Esophagus (tissue), 2 donors: ENCODE results near the gene FHL1. TPM values are rescaled to one million over a fixed set of nuclear protein-coding genes. Genes with fewer than 3 reads are reported as not detected.

Source experiments
- H3K27ac ChIP-seq, 2 donors: one replicate each; pipeline ENCODE4 v1.5.1; 2013; ENCODE audit warnings: low read depth in 2 of 2, mild to moderate bottlenecking in 2 of 2, inconsistent platforms in 1 of 2, low read length in 1 of 2, moderate library complexity in 1 of 2
- H3K27me3 ChIP-seq, 2 donors: one replicate each; pipeline ENCODE4 v1.6.1; 2013; ENCODE audit warnings: low read length in 2 of 2, control low read depth in 1 of 2, mild to moderate bottlenecking in 1 of 2; ENCODE audit not compliant: insufficient read depth in 2 of 2, control insufficient read depth in 1 of 2
- H3K36me3 ChIP-seq, 2 donors: one replicate each; pipeline ENCODE4 v1.6.1; 2013; ENCODE audit warnings: low read length in 1 of 2; ENCODE audit not compliant: control insufficient read depth in 2 of 2, insufficient read depth in 2 of 2
- H3K4me1 ChIP-seq, 2 donors: one replicate each; pipeline ENCODE4 v1.6.1; 2013; ENCODE audit warnings: low read length in 1 of 2; ENCODE audit not compliant: control insufficient read depth in 2 of 2, insufficient read depth in 2 of 2
- H3K4me3 ChIP-seq, 2 donors: one replicate each; pipeline ENCODE4 v1.5.1; 2013; ENCODE audit warnings: low read length in 2 of 2, mild to moderate bottlenecking in 2 of 2, low read depth in 1 of 2, moderate library complexity in 1 of 2
- H3K9me3 ChIP-seq, 2 donors: one replicate each; pipeline ENCODE4 v1.6.1; 2013; ENCODE audit warnings: mild to moderate bottlenecking in 2 of 2, low read depth in 1 of 2, low read length in 1 of 2, moderate library complexity in 1 of 2; ENCODE audit not compliant: control insufficient read depth in 2 of 2, insufficient read depth in 1 of 2
- WGBS, 2 donors: extraction: QIAGEN DNeasy Blood & Tissue Kit; methylation state at CpG; one replicate each; pipeline ENCODE4 v1.1.7; 2013; 5-methylcytosine and 5-hydroxymethylcytosine counted together
- polyA plus RNA-seq, 2 donors: library from polyadenylated mRNA; stranded (reverse); fragments of 200-250 nt; gene quantifications; one replicate each; pipeline ENCODE4 v1.2.3, GENCODE V29; 2013
- donor health status: healthy with polysubstance abuse.
- donor health status: Bipolar disorder and iron deficiency.

The FHL1 gene
- polyA plus RNA-seq, 2 donors, result 70.7 to 127 TPM

DNA sequence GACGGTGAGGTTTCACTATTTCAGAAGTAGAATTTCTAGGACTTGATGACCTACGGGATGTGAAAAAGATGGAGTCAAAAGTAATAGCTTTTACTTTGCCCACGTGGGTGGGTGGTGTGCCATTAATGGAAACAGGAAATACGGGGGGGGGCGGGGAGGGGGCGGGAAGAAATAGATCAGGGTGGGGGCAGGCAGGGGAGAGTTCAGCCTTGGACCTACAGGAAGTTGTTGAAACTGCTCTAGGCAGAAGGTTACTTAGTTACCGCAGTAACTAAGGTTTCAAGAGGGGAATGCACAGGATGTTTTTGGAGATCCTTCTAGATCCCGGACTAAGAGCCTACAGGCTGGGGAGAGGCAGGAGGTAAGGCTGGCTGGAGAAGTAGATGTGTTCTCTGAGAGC, 3.6 kb upstream of the FHL1 start:
- no peak overlapping the region for H3K4me3 ChIP-seq
- H3K27me3 ChIP-seq, result no peaks in the 10 kb centered on the region
- no peaks in the 10 kb centered on the region for H3K4me1 ChIP-seq
- no peaks in the 10 kb centered on the region for H3K9me3 ChIP-seq
- WGBS, 2 donors, result 41 to 52% methylated on average over 6 to 8 of the region's 8 CpGs
- H3K27ac ChIP-seq, result no peak overlapping the region
- no peaks in the 10 kb centered on the region for H3K36me3 ChIP-seq

DNA sequence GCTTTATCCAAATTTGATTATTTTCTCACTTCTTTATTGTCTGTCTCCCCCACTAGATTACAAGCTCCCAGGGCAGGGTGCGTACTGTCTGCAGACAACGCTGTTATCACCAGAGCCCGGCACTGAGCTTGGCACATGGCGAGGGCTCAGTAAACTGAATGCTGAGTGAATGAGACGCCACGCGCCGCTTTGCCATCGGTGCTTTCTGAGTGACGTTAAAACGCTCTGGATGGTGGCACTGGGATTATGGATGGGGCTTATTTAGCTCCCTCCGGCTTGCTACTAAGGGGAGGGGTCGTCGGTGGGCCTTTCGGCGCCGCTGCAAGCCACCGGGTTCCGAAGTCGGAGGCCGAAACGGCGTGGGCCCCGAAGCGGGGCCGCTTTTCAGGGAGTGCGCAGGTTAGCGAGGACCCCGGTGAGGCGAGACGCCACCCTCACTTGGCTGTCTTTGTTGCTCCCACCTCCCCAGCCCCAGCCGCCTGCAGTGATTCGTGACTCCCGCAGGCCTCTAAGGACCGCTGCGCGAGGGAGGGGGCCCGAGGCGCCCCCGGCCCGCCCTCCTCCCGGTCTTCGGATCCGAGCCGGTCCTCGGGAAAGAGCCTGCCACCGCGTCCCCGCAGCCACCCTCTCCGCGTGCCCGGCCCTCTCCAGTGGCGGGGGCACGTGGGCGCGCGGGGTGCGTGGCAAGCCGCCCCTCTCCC, 569 bp upstream of the FHL1 start:
- Histone ChIP-seq H3K4me1 (no peaks in the 10 kb centered on the region), H3K36me3 (no peaks in the 10 kb centered on the region), H3K27ac (peak overlapping the region; percentile 59 to 69), H3K4me3 (peak overlapping the region; percentile 43 to 61), H3K27me3 (no peaks in the 10 kb centered on the region), H3K9me3 (no peaks in the 10 kb centered on the region)
- 1 to 22% methylated on average over 59 of the region's 59 CpGs for WGBS, 2 donors

DNA sequence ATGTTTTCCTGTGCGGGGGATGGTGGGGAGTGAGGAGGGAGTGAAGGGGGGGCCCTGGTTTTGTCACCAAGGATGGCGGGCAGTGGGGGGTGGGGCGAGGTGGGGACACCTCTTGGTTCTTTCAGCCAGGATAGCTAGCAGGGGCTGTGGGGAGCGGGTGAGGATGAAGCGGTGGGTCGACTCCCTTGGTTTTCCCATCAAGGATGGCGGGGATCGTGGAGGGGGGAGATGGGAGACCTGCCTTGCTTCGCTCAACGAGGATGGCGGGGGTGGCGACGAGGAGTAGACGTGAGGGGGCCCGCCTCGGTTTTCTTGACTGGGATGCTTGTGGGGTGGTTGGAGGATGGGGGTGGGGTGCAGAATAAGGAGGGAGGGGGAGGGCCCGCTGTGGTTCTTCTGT, 643 bp downstream of the FHL1 start:
- H3K36me3 ChIP-seq, result no peaks in the 10 kb centered on the region
- H3K9me3 ChIP-seq, result no peaks in the 10 kb centered on the region
- H3K27ac ChIP-seq, result peak overlapping the region; percentile 63 to 73
- no peaks in the 10 kb centered on the region for H3K27me3 ChIP-seq
- H3K4me3 ChIP-seq, result peak overlapping the region; percentile 43 to 61
- WGBS, 2 donors, result 5 to 29% methylated on average over 17 of the region's 17 CpGs
- no peaks in the 10 kb centered on the region for H3K4me1 ChIP-seq

DNA sequence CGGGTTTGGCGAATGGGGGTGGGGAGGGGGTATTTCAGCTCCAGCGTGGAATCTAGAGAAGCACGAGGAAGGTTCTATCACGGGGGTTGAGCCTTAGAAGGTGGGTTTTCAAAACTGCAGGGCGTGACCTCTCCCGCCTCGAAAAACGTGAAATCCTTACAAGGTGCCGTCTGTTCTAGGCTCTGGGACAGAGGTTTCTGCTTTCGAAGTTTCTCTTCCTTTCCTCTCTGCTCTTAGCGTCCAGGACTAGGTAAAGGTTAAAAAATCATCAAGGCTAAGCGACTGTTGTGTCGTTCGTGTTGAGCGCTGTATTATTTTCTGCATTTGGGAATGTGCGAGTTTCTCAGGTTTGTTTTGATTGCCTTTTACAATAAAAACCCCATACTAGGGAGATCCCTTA, 1.1 kb downstream of the FHL1 start:
- no peaks in the 10 kb centered on the region for H3K36me3 ChIP-seq
- peak overlapping the region; percentile 13 to 43 for H3K4me3 ChIP-seq
- peak overlapping the region; percentile 47 to 63 for H3K27ac ChIP-seq
- no peaks in the 10 kb centered on the region for H3K9me3 ChIP-seq
- H3K4me1 ChIP-seq, result no peaks in the 10 kb centered on the region
- WGBS, 2 donors, result 12 to 30% methylated on average over 17 of the region's 17 CpGs
- H3K27me3 ChIP-seq, result no peaks in the 10 kb centered on the region

DNA sequence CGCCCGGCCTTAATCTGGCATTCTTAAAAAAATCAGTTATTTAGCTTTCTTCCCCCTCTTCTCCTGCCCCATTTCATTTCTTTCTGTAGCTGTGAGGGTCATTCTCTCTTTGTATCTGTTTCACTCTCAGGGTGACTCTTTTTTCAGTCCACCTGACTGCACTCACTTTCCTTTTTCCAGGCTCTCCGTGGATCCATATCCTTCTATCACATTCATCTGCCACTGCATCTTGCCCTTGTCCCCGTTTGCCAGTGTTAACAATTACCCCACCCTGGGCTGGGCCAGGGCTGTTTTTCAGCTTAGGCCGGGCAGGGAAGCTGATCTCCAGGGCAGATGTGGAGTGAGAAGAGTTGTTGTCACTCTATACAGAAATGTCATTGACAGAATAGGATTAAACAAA, 7.7 kb downstream of the FHL1 start:
- 50 to 51% methylated on average over 5 of the region's 5 CpGs for WGBS, 2 donors

DNA sequence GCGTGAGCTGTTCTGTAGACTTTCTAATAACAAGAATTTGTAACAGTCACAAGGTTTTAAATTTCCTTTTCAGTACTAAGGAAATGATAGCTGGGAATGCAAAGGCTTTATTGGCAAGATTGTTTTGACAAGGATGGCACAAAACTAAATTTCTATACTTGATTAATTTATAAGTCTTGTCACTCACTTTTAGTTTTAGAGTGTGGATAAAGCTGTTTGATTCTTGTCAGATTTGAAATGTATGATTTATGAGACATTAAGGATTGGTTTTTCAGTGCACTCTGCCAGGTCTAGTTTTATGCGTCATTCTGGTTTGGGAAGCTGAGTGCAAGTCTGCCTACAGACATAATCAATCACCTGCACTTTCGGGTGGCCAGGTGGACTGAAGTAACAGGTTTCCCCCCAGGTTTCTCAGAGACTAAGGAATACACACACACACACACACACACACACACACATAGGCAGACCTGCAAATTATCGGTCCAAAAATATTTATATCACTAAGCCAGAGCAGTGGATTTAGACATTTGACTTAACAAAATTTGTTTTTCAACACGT, 9.3 kb downstream of the FHL1 start:
- 39 to 56% methylated on average over 5 of the region's 5 CpGs for WGBS, 2 donors
- H3K9me3 ChIP-seq, result no peaks in the 10 kb centered on the region
- H3K27me3 ChIP-seq, result no peaks in the 10 kb centered on the region
- H3K27ac ChIP-seq, result peak overlapping the region; percentile 20 to 39
- H3K36me3 ChIP-seq, result no peaks in the 10 kb centered on the region
- no peaks in the 10 kb centered on the region for H3K4me1 ChIP-seq
- H3K4me3 ChIP-seq, result no peak overlapping the region

More for the DNA sequence above, 7.7 kb downstream of the FHL1 start:
- H3K27ac ChIP-seq, result peak overlapping the region in 1 of 2 donors; percentile 54
- no peaks in the 10 kb centered on the region for H3K36me3 ChIP-seq
- no peaks in the 10 kb centered on the region for H3K9me3 ChIP-seq
- no peak overlapping the region for H3K4me3 ChIP-seq
- H3K4me1 ChIP-seq, result no peaks in the 10 kb centered on the region
- no peaks in the 10 kb centered on the region for H3K27me3 ChIP-seq

DNA sequence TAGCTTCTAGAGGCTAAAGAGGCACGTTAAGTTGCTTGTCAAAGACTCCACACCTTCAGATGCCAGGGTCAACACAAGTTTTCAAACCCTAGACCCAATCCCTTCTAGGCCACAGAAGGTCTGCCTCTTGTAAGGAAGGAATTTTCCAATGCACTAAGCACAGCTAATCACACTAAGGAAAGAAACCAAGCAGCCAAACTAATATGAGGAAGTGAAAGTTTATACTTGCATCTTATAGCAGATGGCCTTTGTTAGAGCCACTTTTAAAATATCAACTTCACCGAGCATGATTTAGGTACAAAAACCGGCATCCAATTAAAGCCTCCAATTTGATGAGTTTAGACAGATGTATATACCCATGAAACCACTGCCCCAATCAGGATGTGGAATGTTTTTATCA, 9.9 kb downstream of the FHL1 start:
- Histone ChIP-seq H3K4me1 (no peaks in the 10 kb centered on the region), H3K36me3 (no peaks in the 10 kb centered on the region), H3K4me3 (no peak overlapping the region), H3K27ac (peak overlapping the region in 1 of 2 donors; percentile 39), H3K27me3 (no peaks in the 10 kb centered on the region), H3K9me3 (no peaks in the 10 kb centered on the region)
- 37 to 56% methylated on average over 3 of the region's 3 CpGs for WGBS, 2 donors

DNA sequence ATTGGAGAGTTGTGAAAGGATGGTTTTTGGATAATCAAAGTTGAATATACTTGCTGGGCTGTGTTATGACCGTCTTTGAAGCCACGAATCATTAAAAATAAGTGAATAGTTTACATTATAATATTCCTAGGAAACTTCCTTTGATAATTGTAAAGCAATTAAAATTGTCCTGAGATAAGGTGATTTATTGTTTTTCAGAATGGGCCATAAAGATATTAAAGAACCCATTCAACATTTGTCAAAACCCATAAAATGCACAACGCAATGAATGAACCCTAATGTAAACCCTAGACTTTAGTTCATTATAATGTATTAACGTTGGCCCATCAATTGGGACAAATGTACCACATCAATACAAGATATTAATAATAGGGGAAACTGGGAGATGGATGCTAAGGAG, 11.4 kb downstream of the FHL1 start:
- H3K4me1 ChIP-seq, result no peaks in the 10 kb centered on the region
- H3K27ac ChIP-seq, result no peak overlapping the region
- H3K36me3 ChIP-seq, result no peaks in the 10 kb centered on the region
- WGBS, 2 donors, result 64 to 74% methylated on average over 4 of the region's 4 CpGs
- H3K9me3 ChIP-seq, result no peaks in the 10 kb centered on the region
- no peak overlapping the region for H3K4me3 ChIP-seq
- no peaks in the 10 kb centered on the region for H3K27me3 ChIP-seq

DNA sequence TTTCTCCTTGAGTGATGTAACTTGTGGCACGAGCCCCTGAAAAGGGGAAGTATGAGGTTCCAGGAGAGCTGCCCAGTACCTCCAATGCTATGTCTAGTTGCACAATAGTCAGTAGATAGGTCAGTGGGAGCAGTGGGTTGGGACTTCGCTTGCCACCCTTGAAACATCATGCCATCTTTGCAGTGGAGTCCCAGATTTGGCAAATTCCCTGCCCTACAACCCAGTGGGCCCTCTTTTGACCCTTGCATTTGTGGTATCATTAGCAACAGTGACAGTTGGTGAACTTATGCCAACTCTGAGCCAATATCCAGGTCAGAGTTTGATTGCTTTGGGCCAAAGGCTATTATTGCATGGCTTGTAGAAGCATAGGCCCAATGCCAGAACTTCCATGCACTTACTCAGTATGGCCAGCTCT, 12.3 kb downstream of the FHL1 start:
- Histone ChIP-seq H3K27me3 (no peaks in the 10 kb centered on the region), H3K9me3 (no peaks in the 10 kb centered on the region), H3K27ac (no peak overlapping the region), H3K4me1 (no peaks in the 10 kb centered on the region), H3K36me3 (no peaks in the 10 kb centered on the region), H3K4me3 (no peak overlapping the region)
- 67 to 78% methylated on average over 2 of the region's 2 CpGs for WGBS, 2 donors
